ENCODE data around the gene LSM3. TPM values are rescaled to one million over a fixed set of nuclear protein-coding genes. Genes with fewer than 3 reads are reported as not detected.
A peak's percentile ranks its signal among the peaks of the same experiment; 100 is the strongest.

LSM3 gene
- total and polyA plus RNA-seq, 12 donors = 4.1 to 25.8 (median 9.5) TPM

- Histone ChIP-seq H3K27me3 (no peaks in the 10 kb centered on the region), H3K9me3 (replicated peaks in 1 of 3) (no peaks in the 10 kb centered on the region), H3K4me3 (no peak overlapping the region), H3K27ac (no peak overlapping the region), H3K36me3 (replicated peaks in 1 of 2) (peaks cover 0 to 53% of the 10 kb centered on the region in 2 donors), H3K4me1 (replicated peaks in 1 of 2) (peaks cover 0 to 3% of the 10 kb centered on the region in 2 donors)
- no peak for TF ChIP-seq POLR2A (IDR thresholded peaks at IDR 0.05)
- TF ChIP-seq, protein P1, sequence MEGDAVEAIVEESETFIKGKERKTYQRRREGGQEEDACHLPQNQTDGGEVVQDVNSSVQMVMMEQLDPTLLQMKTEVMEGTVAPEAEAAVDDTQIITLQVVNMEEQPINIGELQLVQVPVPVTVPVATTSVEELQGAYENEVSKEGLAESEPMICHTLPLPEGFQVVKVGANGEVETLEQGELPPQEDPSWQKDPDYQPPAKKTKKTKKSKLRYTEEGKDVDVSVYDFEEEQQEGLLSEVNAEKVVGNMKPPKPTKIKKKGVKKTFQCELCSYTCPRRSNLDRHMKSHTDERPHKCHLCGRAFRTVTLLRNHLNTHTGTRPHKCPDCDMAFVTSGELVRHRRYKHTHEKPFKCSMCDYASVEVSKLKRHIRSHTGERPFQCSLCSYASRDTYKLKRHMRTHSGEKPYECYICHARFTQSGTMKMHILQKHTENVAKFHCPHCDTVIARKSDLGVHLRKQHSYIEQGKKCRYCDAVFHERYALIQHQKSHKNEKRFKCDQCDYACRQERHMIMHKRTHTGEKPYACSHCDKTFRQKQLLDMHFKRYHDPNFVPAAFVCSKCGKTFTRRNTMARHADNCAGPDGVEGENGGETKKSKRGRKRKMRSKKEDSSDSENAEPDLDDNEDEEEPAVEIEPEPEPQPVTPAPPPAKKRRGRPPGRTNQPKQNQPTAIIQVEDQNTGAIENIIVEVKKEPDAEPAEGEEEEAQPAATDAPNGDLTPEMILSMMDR (IDR thresholded peaks at IDR 0.05) = no peak
- intact Hi-C loops (cut with DNase I) = no loop called here
- peak in 1 of 7 donors; percentile 52 for DNase-seq
- WGBS, 4 donors = 88 to 95% (median 92%) methylated on average over 11 of the region's 11 CpGs
Measured at GRCh38 chr3:14152233-14152962, 26.2 kb upstream of the LSM3 start.

DNA sequence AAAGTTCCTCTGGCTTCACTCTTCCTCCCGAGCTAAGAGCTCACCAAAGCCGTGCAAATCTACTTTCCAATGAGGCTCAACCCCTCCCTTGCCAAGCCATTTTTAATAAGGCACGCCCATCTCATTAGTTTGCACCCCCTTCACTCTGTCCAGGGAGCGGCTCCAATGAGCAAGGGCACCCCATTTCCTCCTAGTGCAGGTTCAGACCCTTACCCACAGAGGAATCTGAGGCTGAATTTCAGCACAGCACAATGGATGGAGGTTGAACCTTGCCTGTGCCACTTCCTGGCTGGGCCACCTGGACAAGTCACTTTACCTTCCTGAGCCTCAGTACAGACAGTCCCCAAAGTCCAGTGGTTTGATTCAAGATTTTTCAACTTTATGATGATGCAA is 25.7 kb upstream of the LSM3 start:
- H3K4me1 ChIP-seq (replicated peaks in 1 of 2) = no peaks in the 10 kb centered on the region
- no peak for DNase-seq
- no peaks in the 10 kb centered on the region for H3K27me3 ChIP-seq
- peaks cover 0 to 53% of the 10 kb centered on the region in 2 donors for H3K36me3 ChIP-seq (replicated peaks in 1 of 2)
- 82 to 95% (median 89%) methylated on average over 4 of the region's 4 CpGs for WGBS, 4 donors
- intact Hi-C loops (cut with DNase I) = no loop called here
- H3K9me3 ChIP-seq (replicated peaks in 1 of 3) = no peaks in the 10 kb centered on the region
- no peak overlapping the region for H3K4me3 ChIP-seq
- H3K27ac ChIP-seq = no peak overlapping the region
- TF ChIP-seq, protein P1 (IDR thresholded peaks at IDR 0.05) = no peak
- no peak for TF ChIP-seq POLR2A (IDR thresholded peaks at IDR 0.05)

GRCh38 chr3:14153663-14154062 is 25.0 kb upstream of the LSM3 start:
- no peaks in the 10 kb centered on the region for H3K4me1 ChIP-seq (replicated peaks in 1 of 2)
- DNase-seq = peak in 1 of 7 donors; percentile 33
- WGBS, 4 donors = 89 to 97% (median 93%) methylated on average over 6 of the region's 6 CpGs
- intact Hi-C loops (cut with DNase I) = no loop called here
- no peaks in the 10 kb centered on the region for H3K27me3 ChIP-seq
- no peak for TF ChIP-seq POLR2A (IDR thresholded peaks at IDR 0.05)
- TF ChIP-seq, protein P1 (IDR thresholded peaks at IDR 0.05) = no peak
- no peaks in the 10 kb centered on the region for H3K9me3 ChIP-seq (replicated peaks in 1 of 3)
- peaks cover 0 to 60% of the 10 kb centered on the region in 2 donors for H3K36me3 ChIP-seq (replicated peaks in 1 of 2)
- no peak overlapping the region for H3K4me3 ChIP-seq
- no peak overlapping the region for H3K27ac ChIP-seq

DNA sequence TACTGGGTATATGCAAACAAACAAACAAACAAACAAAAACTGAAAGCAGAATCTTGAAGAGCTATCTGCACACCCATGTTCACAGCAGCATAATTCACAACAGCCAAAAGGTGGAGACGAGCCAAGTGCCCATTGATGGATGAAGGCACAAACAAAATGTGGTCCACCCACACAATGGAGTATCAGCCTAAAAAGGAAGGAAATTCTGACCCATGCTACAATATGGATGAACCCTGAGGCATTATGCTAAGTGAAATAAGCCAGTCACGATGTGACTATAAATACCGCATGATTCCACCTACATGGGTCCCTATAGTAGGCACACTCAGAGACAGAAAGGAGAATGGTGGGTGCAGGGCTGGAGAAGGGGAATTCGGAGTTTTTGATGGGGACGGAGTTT is 24.3 kb upstream of the LSM3 start:
- TF ChIP-seq POLR2A (IDR thresholded peaks at IDR 0.05) = no peak
- TF ChIP-seq, protein P1 (IDR thresholded peaks at IDR 0.05) = no peak
- intact Hi-C loops (cut with DNase I) = no loop called here
- Histone ChIP-seq H3K27me3 (no peaks in the 10 kb centered on the region), H3K36me3 (replicated peaks in 1 of 2) (peaks cover 0 to 66% of the 10 kb centered on the region in 2 donors), H3K9me3 (replicated peaks in 1 of 3) (no peaks in the 10 kb centered on the region), H3K4me1 (replicated peaks in 1 of 2) (no peaks in the 10 kb centered on the region), H3K4me3 (no peak overlapping the region), H3K27ac (no peak overlapping the region)
- WGBS, 4 donors = 85 to 93% (median 88%) methylated on average over 5 of the region's 5 CpGs
- peak in 1 of 7 donors; percentile 47 for DNase-seq

All from adrenal gland (tissue), 12 donors.